Measurements from ENCODE around the gene SLC25A41. TPM values are rescaled to one million over a fixed set of nuclear protein-coding genes. Genes with fewer than 3 reads are reported as not detected.

The SLC25A41 gene
- under 1 TPM; 0.52 to 0.60 TPM for total RNA-seq

DNA sequence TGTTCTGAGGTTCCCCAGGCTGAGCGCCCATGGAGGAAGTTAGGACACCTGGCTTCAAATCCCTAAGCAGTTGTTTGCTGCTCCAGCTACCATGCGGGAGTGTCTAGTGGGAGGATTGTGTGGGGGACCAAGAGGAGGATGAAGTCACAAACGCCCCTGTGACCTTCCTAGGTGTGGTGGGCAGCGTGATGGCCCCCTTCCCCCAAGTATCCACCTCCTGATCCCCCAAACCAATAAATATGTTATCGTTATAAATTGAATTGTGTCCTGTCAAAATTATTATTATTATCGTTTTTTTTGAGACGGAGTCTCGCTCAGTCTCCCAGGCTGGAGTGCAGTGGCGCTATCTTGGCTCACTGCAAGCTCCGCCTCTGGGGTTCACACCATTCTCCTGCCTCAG, at the start of gene SLC25A41:
Gene SLC25A41 (minus strand): TSS at position 101 of the 400 bp plus-strand sequence. CDS start 70 bp downstream, at position 31.
- H3K27me3 Mint-ChIP-seq: no peaks in the 10 kb centered on the region
- H3K27ac Mint-ChIP-seq: no peak within 1 kb of the TSS
- H3K36me3 Mint-ChIP-seq: peaks cover 9% of the 10 kb centered on the region
- H3K4me1 Mint-ChIP-seq: peaks cover 6% of the 10 kb centered on the region
- no peak for DNase-seq
- no peaks in the 10 kb centered on the region for H3K9me3 Mint-ChIP-seq
- H3K4me3 Mint-ChIP-seq: no peak within 1 kb of the TSS

DNA sequence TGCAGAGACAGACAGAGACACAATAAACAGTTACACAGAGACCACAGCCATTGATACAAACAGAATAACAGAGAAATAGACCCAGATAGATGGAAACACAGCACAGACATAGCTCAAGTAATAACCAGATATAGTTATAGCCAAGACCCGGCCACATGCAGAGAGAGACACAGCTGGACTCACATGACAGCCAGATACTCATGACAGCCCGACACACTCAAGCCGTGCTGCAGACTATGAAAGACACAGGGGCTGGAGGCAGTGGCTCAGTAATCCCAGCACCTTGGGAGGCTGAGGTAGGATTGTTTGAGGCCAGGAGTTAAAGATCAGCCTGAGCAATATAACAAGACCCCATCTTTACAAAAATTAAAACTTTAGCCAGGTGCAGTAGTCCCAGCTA, 49.7 kb upstream of the SLC25A41 start:
- Mint-ChIP-seq H3K36me3 (no peaks in the 10 kb centered on the region), H3K4me3 (no peak overlapping the region), H3K27ac (peak overlapping the region; percentile 13), H3K4me1 (peaks cover 22% of the 10 kb centered on the region), H3K9me3 (no peaks in the 10 kb centered on the region), H3K27me3 (no peaks in the 10 kb centered on the region)
- DNase-seq: no peak

DNA sequence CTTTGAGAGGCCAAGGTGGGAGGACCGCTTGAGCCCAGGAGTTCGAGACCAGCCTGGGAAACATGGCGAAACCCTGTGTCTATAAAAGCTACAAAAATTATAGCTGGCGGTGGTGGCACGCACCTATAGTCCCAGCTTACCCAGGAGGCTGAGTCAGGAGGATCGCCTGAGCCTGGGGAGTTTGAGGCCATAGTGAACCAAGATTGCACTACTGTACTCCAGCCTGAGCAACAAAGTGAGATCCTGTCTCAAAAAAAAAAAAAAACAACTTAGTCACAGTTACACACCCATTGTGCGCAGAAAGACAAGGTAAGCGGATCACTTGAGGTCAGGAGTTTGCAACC, 48.8 kb upstream of the SLC25A41 start:
- no peaks in the 10 kb centered on the region for H3K36me3 Mint-ChIP-seq
- peak overlapping the region; percentile 92 for H3K4me3 Mint-ChIP-seq
- no peaks in the 10 kb centered on the region for H3K27me3 Mint-ChIP-seq
- no peak for DNase-seq
- peaks cover 22% of the 10 kb centered on the region for H3K4me1 Mint-ChIP-seq
- H3K9me3 Mint-ChIP-seq: no peaks in the 10 kb centered on the region
- H3K27ac Mint-ChIP-seq: peak overlapping the region; percentile 92

DNA sequence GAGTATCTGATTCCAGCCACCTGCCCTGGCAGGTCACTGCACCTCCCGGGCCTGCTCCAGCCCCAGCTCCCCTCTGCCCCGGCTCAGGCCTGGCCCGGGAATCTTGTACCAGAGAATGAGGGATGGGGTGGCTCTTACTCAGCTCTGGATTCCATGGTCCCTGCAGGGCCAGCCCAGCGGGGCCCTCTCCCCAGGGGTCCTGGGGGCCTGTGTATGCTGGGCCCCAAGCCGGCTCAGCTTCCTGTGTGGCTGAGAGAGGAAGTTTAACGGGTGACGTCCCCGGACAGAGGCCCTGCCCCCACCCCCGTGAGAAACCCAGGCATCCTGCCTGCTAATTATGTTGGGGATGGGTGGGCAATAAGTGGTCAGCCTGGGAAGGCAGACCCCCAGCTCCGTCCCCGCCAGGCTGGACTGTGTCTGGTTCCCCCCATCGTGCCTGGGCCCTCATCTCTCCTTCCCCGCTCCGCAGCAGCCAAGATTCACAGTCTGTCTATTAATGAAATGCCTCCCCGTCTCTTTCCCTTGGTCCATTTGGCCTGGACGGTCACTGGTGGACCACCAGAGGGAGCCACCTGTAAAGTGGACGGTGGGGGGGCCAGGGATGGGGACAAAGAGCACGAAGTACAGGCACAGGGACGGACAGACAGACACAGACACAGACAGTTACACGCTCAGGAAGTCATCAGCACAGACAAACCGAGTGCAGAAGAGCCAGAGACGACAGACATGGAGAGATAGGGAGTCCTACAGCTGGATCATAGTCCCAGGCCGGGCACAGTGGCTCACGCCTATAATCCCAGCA, 48.2 kb upstream of the SLC25A41 start, which contains the start of gene DENND1C:
Gene DENND1C (minus strand): TSS at position 247 of the 802 bp plus-strand sequence. CDS start 92 bp downstream, at position 155.
- no peaks in the 10 kb centered on the region for H3K27me3 Mint-ChIP-seq

DNA sequence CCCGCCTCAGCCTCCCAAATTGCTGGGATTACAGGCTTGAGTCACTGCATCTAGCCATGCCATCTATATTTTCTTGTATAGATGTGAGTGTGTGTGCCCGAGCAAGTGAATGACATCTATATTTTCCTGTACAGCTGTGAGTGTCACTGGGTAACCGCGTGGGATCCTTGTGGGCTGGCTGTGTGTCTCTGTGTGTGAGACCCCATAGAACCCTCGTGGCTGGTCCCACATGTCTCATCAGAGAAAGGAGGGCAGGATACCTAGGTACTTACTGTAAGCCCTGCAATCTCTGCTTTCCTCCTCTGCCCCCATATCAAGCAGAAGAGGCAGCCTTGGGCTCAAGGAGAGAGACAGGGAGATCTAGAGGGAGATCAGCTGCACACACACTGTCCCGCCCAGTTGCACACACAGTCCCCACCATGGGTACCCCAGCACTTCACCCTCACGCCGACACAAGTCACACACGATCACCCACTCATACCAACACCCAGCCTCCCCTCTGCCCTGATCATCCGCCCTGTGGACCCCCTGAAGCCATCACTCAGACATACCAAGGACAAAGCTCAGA, 47.4 kb upstream of the SLC25A41 start:
- H3K36me3 Mint-ChIP-seq: peaks cover 8% of the 10 kb centered on the region
- DNase-seq: no peak

More for the DNA sequence above, 48.2 kb upstream of the SLC25A41 start, which contains the start of gene DENND1C:
- Mint-ChIP-seq H3K27ac (peak within 1 kb of the TSS; percentile 92), H3K4me3 (peak within 1 kb of the TSS; percentile 92), H3K9me3 (no peaks in the 10 kb centered on the region), H3K4me1 (peaks cover 22% of the 10 kb centered on the region), H3K36me3 (peaks cover 2% of the 10 kb centered on the region)
- DNase-seq: peak; percentile 75

DNA sequence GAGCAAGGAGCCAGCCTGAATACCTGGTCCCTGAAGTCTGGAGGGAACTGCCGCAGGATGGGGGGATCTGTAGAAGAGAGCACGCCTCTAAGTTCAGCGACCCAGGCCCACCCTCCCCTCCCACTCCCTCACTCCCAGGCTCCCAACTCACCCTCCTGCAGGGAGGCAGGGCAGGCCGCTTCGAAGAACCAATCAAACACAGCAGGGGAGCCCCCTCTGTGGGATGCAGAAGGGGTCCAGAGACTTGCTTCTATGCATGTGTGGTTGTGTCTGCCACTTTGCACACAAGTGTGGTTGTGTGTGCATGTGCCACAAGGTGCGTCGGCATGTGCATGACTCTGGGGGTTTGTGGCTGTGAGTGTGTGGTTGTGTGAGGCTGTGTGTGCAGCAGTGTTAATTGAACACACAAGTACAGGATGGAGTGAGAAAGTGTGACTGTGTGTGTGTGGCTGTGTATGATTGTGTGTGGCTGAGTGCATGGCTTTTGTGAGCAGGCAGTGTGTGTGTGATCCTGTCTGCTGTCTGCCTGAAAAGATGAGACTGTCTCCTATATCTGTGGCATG, 46.4 kb upstream of the SLC25A41 start:
- Mint-ChIP-seq H3K4me1 (peaks cover 22% of the 10 kb centered on the region), H3K4me3 (peak overlapping the region; percentile 92), H3K36me3 (peaks cover 9% of the 10 kb centered on the region), H3K9me3 (no peaks in the 10 kb centered on the region), H3K27ac (peak overlapping the region; percentile 92), H3K27me3 (no peaks in the 10 kb centered on the region)
- DNase-seq: no peak

More for the DNA sequence above, 47.4 kb upstream of the SLC25A41 start:
- Mint-ChIP-seq H3K27me3 (no peaks in the 10 kb centered on the region), H3K4me3 (peak overlapping the region; percentile 92), H3K27ac (peak overlapping the region; percentile 92), H3K9me3 (no peaks in the 10 kb centered on the region), H3K4me1 (peaks cover 22% of the 10 kb centered on the region)

DNA sequence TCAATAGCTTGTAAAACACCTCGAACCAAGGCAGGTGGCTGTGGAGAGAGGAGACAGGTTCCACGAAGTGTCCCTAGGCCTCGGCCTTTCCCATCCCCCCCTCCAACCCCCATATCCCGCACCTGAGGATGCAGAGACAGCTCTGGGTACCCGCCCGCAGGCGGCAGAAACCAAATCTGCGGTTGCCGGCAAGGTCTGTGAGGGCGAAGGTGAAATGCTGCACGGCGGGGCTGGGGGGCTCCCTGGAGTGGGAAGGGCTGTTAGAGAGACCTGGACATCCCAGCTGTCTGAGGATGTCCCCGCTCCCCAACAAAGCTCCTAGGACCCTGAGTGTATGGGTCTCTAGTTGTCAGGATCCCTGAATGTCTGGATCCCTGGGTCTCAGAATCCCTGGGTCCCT, 45.3 kb upstream of the SLC25A41 start:
- Mint-ChIP-seq H3K9me3 (no peaks in the 10 kb centered on the region), H3K4me1 (peaks cover 22% of the 10 kb centered on the region), H3K4me3 (no peak overlapping the region), H3K36me3 (peaks cover 12% of the 10 kb centered on the region), H3K27ac (no peak overlapping the region), H3K27me3 (no peaks in the 10 kb centered on the region)
- DNase-seq: no peak

DNA sequence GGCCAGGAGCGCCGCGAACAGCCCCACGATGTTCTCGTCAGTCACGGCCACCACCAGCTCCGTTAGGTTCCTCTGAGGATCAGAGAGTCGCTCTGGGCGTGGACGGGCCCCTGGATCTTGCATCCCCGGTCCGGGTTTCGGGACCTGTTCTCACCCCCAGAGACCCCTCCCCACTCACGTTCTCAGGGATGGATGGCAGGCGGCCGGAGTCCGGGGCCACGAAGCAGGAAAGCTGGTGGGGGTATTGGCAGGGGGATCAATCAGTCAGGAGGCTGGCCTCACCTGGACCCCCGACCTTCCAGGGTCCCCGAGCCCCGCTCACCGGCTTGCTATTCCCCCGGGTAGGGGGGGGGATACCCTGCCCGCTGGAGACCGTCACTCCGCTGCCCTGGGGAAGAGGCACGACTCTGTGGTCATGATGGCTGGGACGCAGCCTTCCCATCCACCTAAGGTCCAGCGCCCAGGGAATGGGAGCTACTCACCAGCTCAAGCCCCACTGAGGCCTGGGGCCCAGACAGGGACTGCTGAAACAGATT, 43.4 kb upstream of the SLC25A41 start:
- peaks cover 12% of the 10 kb centered on the region for H3K36me3 Mint-ChIP-seq
- DNase-seq: no peak
- no peaks in the 10 kb centered on the region for H3K9me3 Mint-ChIP-seq
- H3K27ac Mint-ChIP-seq: no peak overlapping the region
- H3K4me1 Mint-ChIP-seq: peaks cover 13% of the 10 kb centered on the region
- no peak overlapping the region for H3K4me3 Mint-ChIP-seq
- H3K27me3 Mint-ChIP-seq: no peaks in the 10 kb centered on the region

DNA sequence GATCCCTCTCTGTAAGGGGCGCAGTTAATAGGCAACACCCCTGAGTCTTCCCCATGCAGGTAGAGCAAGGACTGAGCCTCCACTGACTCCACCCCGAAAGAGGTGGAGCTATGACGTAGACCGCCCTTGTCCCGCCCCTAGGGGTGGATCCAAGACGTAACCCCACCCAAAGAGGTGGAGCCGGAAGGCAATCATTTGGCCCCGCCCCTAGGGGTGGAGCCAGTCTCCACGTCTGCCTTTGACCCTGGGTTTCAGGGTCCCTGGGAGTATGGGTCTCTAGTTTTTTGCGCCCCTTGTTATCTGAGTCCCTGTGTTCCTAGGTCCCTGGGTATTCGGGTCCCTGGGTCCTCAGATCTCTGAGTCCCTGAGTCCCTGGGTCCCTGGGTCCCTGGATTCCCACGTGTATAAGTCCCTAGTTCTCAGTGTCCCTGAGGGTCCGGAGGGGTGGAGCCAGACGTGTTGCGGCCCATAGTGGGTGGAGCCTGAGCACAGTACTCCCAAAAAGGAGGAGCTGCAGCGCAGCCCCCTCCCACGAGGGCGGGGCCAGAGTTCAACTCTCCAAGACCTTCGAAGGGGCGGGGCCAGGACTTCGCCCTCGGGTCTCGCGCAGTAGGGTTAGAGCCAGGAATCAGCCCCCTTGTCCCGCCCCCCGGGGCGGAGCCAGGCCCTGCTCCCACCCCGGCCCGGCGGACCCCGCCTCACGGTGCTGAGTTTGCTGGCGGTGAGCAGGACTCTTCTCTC, 42.8 kb upstream of the SLC25A41 start:
- Mint-ChIP-seq H3K4me1 (peaks cover 10% of the 10 kb centered on the region), H3K9me3 (no peaks in the 10 kb centered on the region), H3K4me3 (no peak overlapping the region), H3K27ac (no peak overlapping the region), H3K27me3 (no peaks in the 10 kb centered on the region), H3K36me3 (peaks cover 12% of the 10 kb centered on the region)
- peak; percentile 72 for DNase-seq

DNA sequence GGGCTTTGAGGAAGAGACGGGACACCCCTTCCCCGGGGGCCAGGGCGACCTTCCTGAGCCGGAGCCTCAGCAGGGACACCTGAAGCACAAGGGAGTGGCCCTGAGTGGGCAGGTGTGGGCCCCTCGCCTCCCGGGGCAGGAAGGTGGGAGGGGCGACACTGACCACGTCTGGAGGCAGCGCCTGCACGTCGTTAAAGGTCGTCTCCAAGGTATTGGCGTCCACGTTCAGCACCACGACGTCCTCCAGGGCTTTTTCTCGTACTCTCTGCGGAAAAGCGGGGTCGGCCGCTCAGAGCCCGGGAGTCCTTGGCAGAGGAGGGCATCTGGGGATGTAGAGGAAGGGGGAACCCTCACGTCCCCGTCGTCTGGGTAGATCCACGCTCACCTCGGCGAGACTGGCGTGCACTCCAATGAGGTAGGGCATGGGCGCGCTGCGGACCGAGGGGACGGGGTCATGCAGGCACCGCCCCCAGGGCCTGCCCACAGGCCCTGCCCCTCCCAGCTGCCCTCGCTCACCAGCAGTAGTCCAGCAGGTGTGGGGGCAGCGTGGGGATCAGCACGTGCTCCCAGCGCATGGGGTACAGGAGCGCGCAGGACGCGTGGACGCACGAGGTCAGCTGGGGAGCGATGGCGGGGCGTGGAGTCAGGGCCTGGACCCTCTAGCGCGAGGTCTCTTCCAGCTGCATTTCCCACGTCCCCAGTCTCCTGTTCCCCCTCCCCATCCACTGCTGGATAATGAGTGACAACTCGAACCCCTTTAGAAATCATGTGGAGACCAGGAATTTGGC, 42.0 kb upstream of the SLC25A41 start:
- H3K4me3 Mint-ChIP-seq: no peak overlapping the region
- DNase-seq: no peak
- H3K4me1 Mint-ChIP-seq: peaks cover 6% of the 10 kb centered on the region
- no peak overlapping the region for H3K27ac Mint-ChIP-seq
- no peaks in the 10 kb centered on the region for H3K27me3 Mint-ChIP-seq
- H3K36me3 Mint-ChIP-seq: peaks cover 17% of the 10 kb centered on the region
- H3K9me3 Mint-ChIP-seq: no peaks in the 10 kb centered on the region

DNA sequence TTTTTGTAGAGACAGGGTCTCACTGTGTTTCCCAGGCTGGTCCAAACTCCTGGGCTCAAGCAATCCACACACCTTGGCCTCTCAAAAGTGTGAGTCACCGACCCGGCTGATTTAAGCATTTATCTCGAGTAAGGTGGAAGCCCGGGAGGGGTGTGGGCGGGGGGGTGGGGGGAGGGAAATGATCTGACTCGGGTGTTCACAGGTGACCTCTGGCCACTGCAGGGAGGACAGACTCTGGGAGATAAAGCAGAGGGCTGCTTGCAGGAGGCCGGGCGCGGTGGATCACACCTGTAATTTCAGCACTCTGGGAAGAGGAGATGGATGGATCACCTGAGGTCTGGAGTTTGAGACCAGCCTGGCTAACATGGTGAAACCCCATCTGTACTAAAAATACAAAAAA, 40.1 kb upstream of the SLC25A41 start:
- Mint-ChIP-seq H3K4me3 (no peak overlapping the region), H3K27me3 (no peaks in the 10 kb centered on the region), H3K4me1 (no peaks in the 10 kb centered on the region), H3K27ac (no peak overlapping the region), H3K9me3 (no peaks in the 10 kb centered on the region), H3K36me3 (peaks cover 22% of the 10 kb centered on the region)
- DNase-seq: no peak

DNA sequence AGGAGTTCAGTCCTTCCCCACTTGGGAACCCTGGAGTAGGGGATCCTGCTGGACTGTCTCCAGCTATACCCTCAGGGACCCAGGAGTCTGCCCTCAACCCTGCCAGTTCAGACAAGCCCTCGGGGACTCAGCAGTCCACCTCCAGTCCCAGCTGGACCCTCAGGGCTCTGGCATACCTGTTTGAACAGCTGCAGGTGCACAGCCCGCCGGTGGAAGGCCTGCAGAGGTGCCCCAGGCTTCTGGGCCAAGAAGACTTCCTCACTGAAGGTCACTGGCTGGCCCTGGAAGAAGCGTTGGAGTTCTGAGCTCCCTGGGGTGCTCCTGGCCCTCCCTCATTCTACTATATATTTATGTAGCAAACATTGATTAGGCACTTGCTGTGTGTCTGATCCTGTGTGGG, 39.1 kb upstream of the SLC25A41 start:
- H3K4me1 Mint-ChIP-seq: no peaks in the 10 kb centered on the region
- no peak overlapping the region for H3K4me3 Mint-ChIP-seq
- no peak for DNase-seq
- no peaks in the 10 kb centered on the region for H3K27me3 Mint-ChIP-seq
- no peak overlapping the region for H3K27ac Mint-ChIP-seq
- H3K36me3 Mint-ChIP-seq: peaks cover 23% of the 10 kb centered on the region
- H3K9me3 Mint-ChIP-seq: no peaks in the 10 kb centered on the region

DNA sequence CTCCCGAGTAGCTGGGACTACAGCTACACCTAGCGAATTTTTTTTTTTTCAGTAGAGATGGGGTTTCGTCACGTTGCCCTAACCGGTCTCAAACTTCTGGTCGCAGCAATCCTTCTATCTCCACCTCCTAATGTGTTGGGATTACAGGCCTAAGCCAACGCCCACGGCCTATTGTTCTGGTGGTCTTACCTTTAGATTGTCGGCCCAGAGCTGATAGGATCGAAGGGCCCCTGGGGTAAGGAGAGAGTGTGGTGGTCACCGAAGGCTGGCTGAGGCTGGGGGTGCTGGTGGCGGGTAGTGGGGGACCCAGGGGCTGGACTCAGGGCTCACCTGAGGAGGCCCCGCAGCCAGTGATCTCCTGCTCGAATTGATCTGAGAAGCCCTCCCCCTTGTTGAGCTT, 37.5 kb upstream of the SLC25A41 start:
- no peak overlapping the region for H3K27ac Mint-ChIP-seq
- no peak for DNase-seq
- peaks cover 17% of the 10 kb centered on the region for H3K36me3 Mint-ChIP-seq
- H3K4me3 Mint-ChIP-seq: no peak overlapping the region
- no peaks in the 10 kb centered on the region for H3K27me3 Mint-ChIP-seq
- H3K4me1 Mint-ChIP-seq: no peaks in the 10 kb centered on the region
- H3K9me3 Mint-ChIP-seq: no peaks in the 10 kb centered on the region

DNA sequence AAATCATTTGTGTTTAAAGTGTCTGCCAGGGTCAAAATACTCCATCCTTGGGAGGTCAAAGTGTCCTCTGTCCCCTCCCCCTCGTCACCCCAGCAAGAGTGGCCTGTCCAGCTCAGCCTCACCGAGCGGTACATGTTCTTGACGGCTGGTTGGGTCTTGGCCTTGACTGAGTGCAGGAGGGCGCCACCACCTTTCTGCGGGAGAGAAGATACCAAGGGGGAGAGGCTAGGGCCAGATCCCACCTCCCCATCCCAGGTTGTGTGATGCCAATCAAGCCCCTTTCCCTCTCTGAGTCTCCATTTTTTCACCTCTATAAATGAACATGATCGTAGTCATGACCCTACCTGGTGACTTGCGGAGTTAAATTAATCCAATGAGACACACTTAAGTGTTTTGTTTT, 36.6 kb upstream of the SLC25A41 start:
- no peak overlapping the region for H3K27ac Mint-ChIP-seq
- no peaks in the 10 kb centered on the region for H3K27me3 Mint-ChIP-seq
- H3K4me1 Mint-ChIP-seq: no peaks in the 10 kb centered on the region
- peaks cover 15% of the 10 kb centered on the region for H3K36me3 Mint-ChIP-seq
- H3K9me3 Mint-ChIP-seq: no peaks in the 10 kb centered on the region
- no peak overlapping the region for H3K4me3 Mint-ChIP-seq
- no peak for DNase-seq

All from activated naive CD8-positive, alpha-beta T cell treated with anti-CD3 and anti-CD28 coated beads for 36 hours (primary cell).